T-cell (primary cell): Measurements from ENCODE around the gene OSBP. TPM values are rescaled to one million over a fixed set of nuclear protein-coding genes. Genes with fewer than 3 reads are reported as not detected.
"Not testable (repeated sequence)": the region's sequence is repeated elsewhere in the genome, so short reads cannot be mapped to it uniquely, and the experiment has no call there.

Experiments used
- ATAC-seq, 4 experiments: fragments of 200-7000 bp in 3 of 4; fragments of 150-1000 bp in 1 of 4; cut with Tn5 transposase; replicated peaks in 1 of 4; 1 replicate in 3 of 4; 2 replicates in 1 of 4; pipeline ENCODE4 v1.10.0; 2021; ENCODE audit warnings: moderate library complexity in 3 of 4, mild to moderate bottlenecking in 2 of 4, moderate number of reproducible peaks in 1 of 4
- CTCF ChIA-PET, 2 donors: fragments of 300-600 bp; sonication (Branson Sonifier 250); formaldehyde crosslinking; loops; one replicate each; lab custom pipeline; 2022; ENCODE audit warnings: antibody characterized with exemption in 2 of 2; lab: Charles Lee
- POLR2A ChIA-PET, 2 donors: fragments of 300-600 bp; sonication (Branson Sonifier 250); formaldehyde crosslinking; loops; one replicate each; lab custom pipeline; 2022; ENCODE audit warnings: antibody characterized with exemption in 2 of 2; lab: Charles Lee
- DNase-seq, 35 experiments: peaks; one replicate each; pipeline versions ENCODE4 v3.0.0 to v3.0.0-alpha.2; 2013 to 2023
- H3K27ac ChIP-seq: one replicate; pipeline ENCODE4 v1.5.1; 2013; ENCODE audit warnings: low read length
- H3K27me3 ChIP-seq, 2 experiments: replicated peaks in 1 of 2; 1 replicate in 1 of 2; 2 replicates in 1 of 2; pipeline versions ENCODE4 v1.6.1 to v1.7.0; 2013; ENCODE audit warnings: low read length in 1 of 2, mixed read lengths in 1 of 2; ENCODE audit not compliant: control insufficient read depth in 2 of 2, insufficient read depth in 2 of 2; ENCODE audit errors: extremely low read depth in 1 of 2
- H3K36me3 ChIP-seq, 2 donors: 1 replicate in 1 of 2; 2 replicates in 1 of 2; pipeline versions ENCODE4 v1.6.1 to v1.7.0; 2013; ENCODE audit warnings: low read length in 1 of 2; ENCODE audit not compliant: control insufficient read depth in 2 of 2, insufficient read depth in 1 of 2; ENCODE audit errors: extremely low read depth in 1 of 2
- H3K4me1 ChIP-seq, 2 experiments: 1 replicate in 1 of 2; 2 replicates in 1 of 2; pipeline versions ENCODE4 v1.6.1 to v1.7.0; 2013; ENCODE audit warnings: low read length in 2 of 2, mixed read lengths in 1 of 2; ENCODE audit not compliant: insufficient read depth in 2 of 2, control insufficient read depth in 1 of 2; ENCODE audit errors: extremely low read depth in 1 of 2
- H3K4me3 ChIP-seq, 2 donors: 1 replicate in 1 of 2; 2 replicates in 1 of 2; pipeline versions ENCODE4 v1.5.1 to v1.7.0; 2013; ENCODE audit warnings: mild to moderate bottlenecking in 2 of 2, low read length in 1 of 2, moderate library complexity in 1 of 2; ENCODE audit not compliant: control insufficient read depth in 1 of 2; ENCODE audit errors: extremely low read depth in 1 of 2
- H3K9me3 ChIP-seq: 2 replicates; pipeline ENCODE4 v1.7.0; 2013
- H3K27ac Mint-ChIP-seq, 2 donors: one replicate each; pipeline ENCODE4 v1.8.0; 2020 to 2021; ENCODE audit warnings: mild to moderate bottlenecking in 2 of 2, mixed read lengths in 2 of 2
- H3K27me3 Mint-ChIP-seq, 2 donors: one replicate each; pipeline ENCODE4 v1.8.0; 2021 to 2022; ENCODE audit warnings: mixed read lengths in 2 of 2
- H3K36me3 Mint-ChIP-seq: one replicate; pipeline ENCODE4 v1.8.0; 2021; ENCODE audit warnings: mixed read lengths
- H3K4me1 Mint-ChIP-seq, 3 donors: one replicate each; pipeline ENCODE4 v1.8.0; 2020 to 2022; ENCODE audit warnings: mixed read lengths in 3 of 3, mild to moderate bottlenecking in 1 of 3
- H3K4me3 Mint-ChIP-seq, 3 donors: one replicate each; pipeline ENCODE4 v1.8.0; 2020 to 2022; ENCODE audit warnings: mild to moderate bottlenecking in 3 of 3, mixed read lengths in 3 of 3, moderate library complexity in 3 of 3
- H3K9me3 Mint-ChIP-seq, 3 donors: one replicate each; pipeline ENCODE4 v1.8.0; 2020 to 2022; ENCODE audit warnings: mixed read lengths in 3 of 3
- WGBS: methylation state at CpG from one replicate; pipeline ENCODE4 v1.1.5; 2013; ENCODE audit warnings: missing lambda C conversion rate; ENCODE audit not compliant: insufficient coverage; 5-methylcytosine and 5-hydroxymethylcytosine counted together
- total RNA-seq, 35 experiments: library from RNA in 6 of 35; stranded (reverse) in 6 of 35; fragments of 120-200 nt in 1 of 35; gene quantifications; one replicate each; pipeline versions ENCODE4 v1.2.1 to v1.2.4 and lab custom pipeline; 2013 to 2026

The OSBP gene
- total RNA-seq, 5 donors from 2014 or later (not counting 1 experiment from before 2014, with no cell fraction given) = 44.0 to 59.0 (median 46.2) TPM

DNA sequence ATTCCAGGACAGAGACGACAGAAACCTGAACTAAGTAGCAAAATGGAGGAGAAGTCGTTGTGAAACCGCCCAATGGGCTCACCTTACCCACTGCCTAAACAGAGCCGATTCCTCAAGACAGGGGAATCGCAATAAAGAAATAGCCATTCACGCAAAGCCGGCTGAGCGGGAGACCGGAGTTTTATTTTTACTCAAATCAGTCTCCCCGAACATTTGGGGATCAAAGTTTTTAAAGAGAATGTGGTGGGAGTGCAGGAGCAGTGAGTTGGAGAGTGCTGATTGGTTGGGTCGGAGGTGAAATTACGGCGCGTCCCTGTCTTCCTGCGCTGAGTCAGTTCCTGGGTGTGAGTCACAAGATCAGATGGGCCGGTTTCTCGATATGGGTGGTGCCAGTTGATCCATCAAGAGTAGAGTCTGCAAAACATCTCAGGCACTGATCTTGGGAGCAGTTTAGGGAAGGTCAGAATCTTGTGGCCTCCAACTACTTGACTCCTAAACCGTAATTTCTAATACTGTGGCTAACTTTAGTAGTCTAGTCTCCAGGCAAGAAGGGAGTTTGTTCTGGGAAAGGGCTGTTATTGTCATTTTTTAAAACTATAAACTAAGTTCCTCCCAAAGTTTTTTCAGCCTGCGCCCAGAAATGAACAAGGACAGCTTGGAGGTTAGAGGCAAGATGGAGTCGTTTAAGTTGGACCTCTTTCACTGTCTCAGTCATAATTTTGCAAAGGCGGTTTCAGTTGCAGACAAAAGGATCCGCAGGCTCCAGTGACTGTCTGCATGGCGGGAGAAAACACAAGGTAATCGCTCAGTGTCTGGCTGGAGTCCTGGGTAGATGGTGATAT lies 70.2 kb downstream of the OSBP start:
- ChIA-PET CTCF (no interaction called here), POLR2A (no interaction called here)
- 87% methylated on average over 7 of the region's 24 CpGs for WGBS
- Histone ChIP-seq H3K9me3 (no peaks in the 10 kb centered on the region), H3K4me3 (no peak overlapping the region), H3K27ac (no peak overlapping the region), H3K27me3 (peaks cover 0 to 3% of the 10 kb centered on the region in 2 experiments), H3K4me1 (peaks cover 0 to 5% of the 10 kb centered on the region in 2 experiments), H3K36me3 (no peaks in the 10 kb centered on the region)
- ATAC-seq (no peak), DNase-seq (no peak)
- no peaks in the 10 kb centered on the region for H3K9me3 Mint-ChIP-seq
- no peak overlapping the region for H3K4me3 Mint-ChIP-seq
- H3K36me3 Mint-ChIP-seq = no peaks in the 10 kb centered on the region
- no peak overlapping the region for H3K27ac Mint-ChIP-seq
- H3K27me3 Mint-ChIP-seq = no peaks in the 10 kb centered on the region
- H3K4me1 Mint-ChIP-seq = peaks cover 3 to 12% (median 7%) of the 10 kb centered on the region in 3 donors

DNA sequence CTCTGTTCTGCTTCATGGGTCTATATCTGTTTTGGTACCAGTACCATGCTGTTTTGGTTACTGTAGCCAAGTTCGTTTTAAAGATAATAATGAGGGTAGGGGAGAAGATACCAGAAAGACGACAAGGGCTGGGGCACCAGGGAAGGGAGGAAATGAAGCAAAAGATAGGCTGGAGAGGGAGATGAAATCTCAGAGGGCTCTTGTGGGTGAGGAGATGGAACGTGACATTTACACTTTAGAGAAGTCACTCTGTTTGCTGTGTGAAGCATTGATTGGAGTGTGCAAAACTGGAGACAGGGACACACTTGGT lies 70.8 kb downstream of the OSBP start:
- 80% methylated on average over 3 of the region's 3 CpGs for WGBS

DNA sequence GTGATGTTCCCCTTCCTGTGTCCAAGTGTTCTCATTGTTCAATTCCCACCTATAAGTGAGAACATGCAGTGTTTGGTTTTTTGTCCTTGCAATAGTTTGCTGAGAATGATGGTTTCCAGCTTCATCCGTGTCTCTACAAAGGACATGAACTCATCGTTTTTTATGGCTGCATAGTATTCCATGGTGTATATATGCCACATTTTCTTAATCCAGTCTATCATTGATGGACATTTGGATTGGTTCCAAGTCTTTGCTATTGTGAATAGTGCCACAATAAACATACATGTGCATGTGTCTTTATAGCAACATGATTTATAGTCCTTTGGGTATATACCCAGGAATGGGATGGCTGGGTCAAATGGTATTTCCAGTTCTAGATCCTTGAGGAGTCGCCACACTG lies 71.9 kb downstream of the OSBP start:
- DNase-seq, ATAC-seq, H3K4me3 ChIP-seq, H3K27ac Mint-ChIP-seq, H3K9me3 Mint-ChIP-seq, POLR2A ChIA-PET, H3K4me1 ChIP-seq, H3K36me3 Mint-ChIP-seq, H3K4me3 Mint-ChIP-seq, H3K27ac ChIP-seq, CTCF ChIA-PET, H3K9me3 ChIP-seq, H3K27me3 Mint-ChIP-seq, H3K4me1 Mint-ChIP-seq, H3K27me3 ChIP-seq, H3K36me3 ChIP-seq: not testable (repeated sequence)
- WGBS = no CpG with 5 or more reads among the region's 3 CpGs

More for the DNA sequence above, 70.8 kb downstream of the OSBP start:
- H3K4me1 ChIP-seq = peaks cover 0 to 1% of the 10 kb centered on the region in 2 experiments
- ChIA-PET CTCF (no interaction called here), POLR2A (no interaction called here)
- no peak overlapping the region for H3K4me3 ChIP-seq
- Mint-ChIP-seq H3K4me3 (no peak overlapping the region), H3K27ac (no peak overlapping the region), H3K9me3 (no peaks in the 10 kb centered on the region), H3K27me3 (no peaks in the 10 kb centered on the region), H3K4me1 (peaks cover 0 to 10% (median 7%) of the 10 kb centered on the region in 3 donors), H3K36me3 (no peaks in the 10 kb centered on the region)
- no peak overlapping the region for H3K27ac ChIP-seq
- DNase-seq (no peak), ATAC-seq (no peak)
- H3K9me3 ChIP-seq = no peaks in the 10 kb centered on the region
- no peaks in the 10 kb centered on the region for H3K36me3 ChIP-seq
- peaks cover 0 to 3% of the 10 kb centered on the region in 2 experiments for H3K27me3 ChIP-seq

DNA sequence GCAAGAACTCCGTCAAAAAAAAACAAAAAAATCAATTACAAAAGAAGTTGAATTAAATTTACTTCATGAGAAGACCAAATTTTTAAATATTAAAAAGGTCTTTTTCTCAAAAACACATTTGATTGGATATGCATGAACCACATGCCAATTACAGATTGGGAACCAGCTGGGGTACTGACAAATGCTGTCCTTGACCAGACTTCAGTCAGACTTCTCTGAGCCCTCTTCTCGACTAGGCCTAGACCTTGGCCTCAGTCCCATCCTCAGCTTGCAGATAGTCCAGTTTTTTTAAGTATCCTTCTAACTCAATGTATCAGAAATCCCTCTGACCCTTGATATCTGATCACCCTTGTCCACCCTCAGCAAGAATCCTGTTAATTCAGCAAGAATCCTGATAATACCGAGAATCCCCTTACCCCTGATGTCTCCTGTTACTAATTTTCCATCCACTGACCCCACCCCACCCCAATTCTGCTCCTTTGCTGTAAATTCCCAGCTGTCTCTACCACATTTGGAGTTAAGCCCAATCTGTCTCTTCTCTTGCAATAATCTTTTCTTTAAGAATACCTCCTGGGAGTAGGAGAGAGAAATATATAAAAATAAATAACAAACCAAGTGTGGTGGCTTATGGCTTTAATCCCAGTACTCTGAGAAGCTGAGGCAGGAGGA lies 73.3 kb downstream of the OSBP start:
- peaks cover 5 to 9% (median 8%) of the 10 kb centered on the region in 3 donors for H3K4me1 Mint-ChIP-seq
- H3K4me3 Mint-ChIP-seq = no peak overlapping the region
- H3K9me3 Mint-ChIP-seq = no peaks in the 10 kb centered on the region
- H3K36me3 Mint-ChIP-seq = no peaks in the 10 kb centered on the region
- H3K27me3 ChIP-seq = peaks cover 0 to 3% of the 10 kb centered on the region in 2 experiments
- no peaks in the 10 kb centered on the region for H3K27me3 Mint-ChIP-seq
- H3K36me3 ChIP-seq = no peaks in the 10 kb centered on the region
- H3K27ac Mint-ChIP-seq = no peak overlapping the region
- DNase-seq (no peak), ATAC-seq (no peak)
- no peak overlapping the region for H3K27ac ChIP-seq
- H3K4me3 ChIP-seq = no peak overlapping the region
- POLR2A ChIA-PET = no interaction called here
- H3K9me3 ChIP-seq = no peaks in the 10 kb centered on the region
- CTCF ChIA-PET = no interaction called here
- peaks cover 0 to 2% of the 10 kb centered on the region in 2 experiments for H3K4me1 ChIP-seq
- WGBS = 63% methylated on average over 1 of the region's 3 CpGs

DNA sequence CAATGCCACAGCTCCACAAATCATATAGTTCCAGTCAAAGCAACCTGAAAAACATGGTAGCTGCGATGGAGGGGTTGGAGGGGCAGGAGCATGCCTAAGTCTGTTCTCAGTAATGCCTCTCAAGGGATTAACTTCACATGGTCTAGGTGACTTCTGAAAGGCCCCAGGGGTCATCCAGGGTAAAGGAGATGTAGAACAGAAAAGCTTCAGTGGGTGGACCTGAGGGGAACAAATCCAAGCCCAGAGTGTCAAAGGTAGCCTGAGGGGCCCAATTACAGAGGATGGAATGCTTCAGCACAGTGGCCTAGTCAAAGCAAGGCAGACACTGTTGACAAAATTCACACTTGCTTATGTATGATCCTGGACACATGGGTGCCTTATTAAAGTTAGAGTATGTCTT lies 80.9 kb downstream of the OSBP start:
- ATAC-seq (no peak), DNase-seq (no peak)
- H3K4me1 ChIP-seq = peaks cover 0 to 8% of the 10 kb centered on the region in 2 experiments
- H3K9me3 ChIP-seq = no peaks in the 10 kb centered on the region
- H3K27ac ChIP-seq = no peak overlapping the region
- CTCF ChIA-PET = no interaction called here
- no CpG with 5 or more reads among the region's 1 CpG for WGBS
- Mint-ChIP-seq H3K36me3 (no peaks in the 10 kb centered on the region), H3K27me3 (peaks cover 0 to 6% of the 10 kb centered on the region in 2 donors), H3K4me3 (no peak overlapping the region), H3K9me3 (no peaks in the 10 kb centered on the region), H3K4me1 (peaks cover 10 to 15% (median 10%) of the 10 kb centered on the region in 3 donors), H3K27ac (no peak overlapping the region)
- POLR2A ChIA-PET = interaction anchor here in 1 of 2 donors (0.6 kb wide), 1 partner anchor 76 kb away, joined by 6 read pairs; no protein-coding TSS in a partner anchor
- H3K4me3 ChIP-seq = no peak overlapping the region
- H3K36me3 ChIP-seq = no peaks in the 10 kb centered on the region
- H3K27me3 ChIP-seq = peaks cover 0 to 5% of the 10 kb centered on the region in 2 experiments

DNA sequence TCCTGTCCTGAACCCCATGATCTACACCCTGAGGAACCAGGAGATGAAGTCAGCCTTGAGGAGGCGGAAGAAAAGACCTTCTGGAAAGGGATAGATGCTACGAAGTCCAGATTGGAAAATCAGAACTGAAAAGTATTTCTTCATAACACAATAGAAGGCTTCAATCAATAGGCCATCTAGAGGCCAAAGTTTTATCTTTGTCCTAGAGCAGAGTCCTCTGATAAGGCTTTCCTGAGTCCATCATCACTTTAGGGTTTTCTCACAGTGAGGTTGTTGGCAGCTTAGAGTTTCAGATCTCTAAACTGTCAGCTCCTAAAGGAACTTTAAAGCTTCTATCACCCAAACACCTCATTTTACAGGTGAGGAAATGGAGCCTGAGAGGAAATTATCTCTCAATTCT lies 83.0 kb downstream of the OSBP start:
- peaks cover 7 to 9% (median 7%) of the 10 kb centered on the region in 3 donors for H3K4me1 Mint-ChIP-seq
- H3K27ac Mint-ChIP-seq = no peak overlapping the region

More for the DNA sequence above, 83.0 kb downstream of the OSBP start:
- POLR2A ChIA-PET = no interaction called here
- no peak overlapping the region for H3K4me3 ChIP-seq
- H3K36me3 Mint-ChIP-seq = no peaks in the 10 kb centered on the region
- H3K9me3 Mint-ChIP-seq = no peaks in the 10 kb centered on the region
- H3K27me3 ChIP-seq = peaks cover 0 to 5% of the 10 kb centered on the region in 2 experiments
- H3K27ac ChIP-seq = no peak overlapping the region
- DNase-seq (no peak), ATAC-seq (no peak)
- peaks cover 0 to 7% of the 10 kb centered on the region in 2 experiments for H3K4me1 ChIP-seq
- H3K36me3 ChIP-seq = no peaks in the 10 kb centered on the region
- H3K4me3 Mint-ChIP-seq = no peak overlapping the region
- no CpG with 5 or more reads among the region's 2 CpGs for WGBS
- CTCF ChIA-PET = no interaction called here
- no peaks in the 10 kb centered on the region for H3K9me3 ChIP-seq
- peaks cover 0 to 6% of the 10 kb centered on the region in 2 donors for H3K27me3 Mint-ChIP-seq
